Measurements from ENCODE around the gene CCR3. TPM values are rescaled to one million over a fixed set of nuclear protein-coding genes. Genes with fewer than 3 reads are reported as not detected.

Gene CCR3
- total RNA-seq, 4 donors from 2014 or later: not detected

GRCh38 chr3:46233194-46233593 lies 9.1 kb upstream of the CCR3 start:
- 62 to 63% methylated on average over 6 of the region's 6 CpGs for WGBS, 2 donors
- no peaks in the 10 kb centered on the region for H3K4me1 ChIP-seq
- no peak for TF ChIP-seq POLR2A (IDR thresholded peaks at IDR 0.05)
- TF ChIP-seq, protein P1, sequence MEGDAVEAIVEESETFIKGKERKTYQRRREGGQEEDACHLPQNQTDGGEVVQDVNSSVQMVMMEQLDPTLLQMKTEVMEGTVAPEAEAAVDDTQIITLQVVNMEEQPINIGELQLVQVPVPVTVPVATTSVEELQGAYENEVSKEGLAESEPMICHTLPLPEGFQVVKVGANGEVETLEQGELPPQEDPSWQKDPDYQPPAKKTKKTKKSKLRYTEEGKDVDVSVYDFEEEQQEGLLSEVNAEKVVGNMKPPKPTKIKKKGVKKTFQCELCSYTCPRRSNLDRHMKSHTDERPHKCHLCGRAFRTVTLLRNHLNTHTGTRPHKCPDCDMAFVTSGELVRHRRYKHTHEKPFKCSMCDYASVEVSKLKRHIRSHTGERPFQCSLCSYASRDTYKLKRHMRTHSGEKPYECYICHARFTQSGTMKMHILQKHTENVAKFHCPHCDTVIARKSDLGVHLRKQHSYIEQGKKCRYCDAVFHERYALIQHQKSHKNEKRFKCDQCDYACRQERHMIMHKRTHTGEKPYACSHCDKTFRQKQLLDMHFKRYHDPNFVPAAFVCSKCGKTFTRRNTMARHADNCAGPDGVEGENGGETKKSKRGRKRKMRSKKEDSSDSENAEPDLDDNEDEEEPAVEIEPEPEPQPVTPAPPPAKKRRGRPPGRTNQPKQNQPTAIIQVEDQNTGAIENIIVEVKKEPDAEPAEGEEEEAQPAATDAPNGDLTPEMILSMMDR (IDR thresholded peaks at IDR 0.05): no peak
- TF ChIP-seq EP300 (IDR thresholded peaks at IDR 0.05): no peak

DNA sequence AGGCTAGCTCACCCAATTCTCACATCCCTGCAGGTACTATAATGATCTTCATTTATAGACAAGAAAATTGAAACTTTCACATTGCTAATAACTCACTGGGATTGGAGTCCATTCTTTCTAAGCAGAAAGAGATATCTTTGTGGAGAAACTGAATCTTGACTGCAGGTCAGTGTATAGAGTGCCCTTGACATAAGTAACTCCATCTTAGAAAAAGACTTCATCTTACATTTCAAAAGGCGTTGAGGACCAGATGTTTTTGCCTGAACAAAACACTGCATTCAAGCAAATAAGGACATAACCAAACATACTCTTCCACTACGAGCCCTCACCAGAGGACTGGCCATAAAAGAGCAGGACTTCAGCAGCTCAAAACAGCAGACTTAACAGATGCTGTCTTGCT lies 6.8 kb upstream of the CCR3 start:
- WGBS, 2 donors: 54 to 60% methylated on average over 2 of the region's 2 CpGs
- H3K4me1 ChIP-seq: no peaks in the 10 kb centered on the region

More at GRCh38 chr3:46233194-46233593, 9.1 kb upstream of the CCR3 start:
- Histone ChIP-seq H3K27me3 (no peaks in the 10 kb centered on the region), H3K9me3 (no peaks in the 10 kb centered on the region), H3K27ac (no peak overlapping the region), H3K36me3 (no peaks in the 10 kb centered on the region), H3K4me3 (no peak overlapping the region)
- no peak for DNase-seq (ENCODE audit: low spot score in 2 of 2)

DNA sequence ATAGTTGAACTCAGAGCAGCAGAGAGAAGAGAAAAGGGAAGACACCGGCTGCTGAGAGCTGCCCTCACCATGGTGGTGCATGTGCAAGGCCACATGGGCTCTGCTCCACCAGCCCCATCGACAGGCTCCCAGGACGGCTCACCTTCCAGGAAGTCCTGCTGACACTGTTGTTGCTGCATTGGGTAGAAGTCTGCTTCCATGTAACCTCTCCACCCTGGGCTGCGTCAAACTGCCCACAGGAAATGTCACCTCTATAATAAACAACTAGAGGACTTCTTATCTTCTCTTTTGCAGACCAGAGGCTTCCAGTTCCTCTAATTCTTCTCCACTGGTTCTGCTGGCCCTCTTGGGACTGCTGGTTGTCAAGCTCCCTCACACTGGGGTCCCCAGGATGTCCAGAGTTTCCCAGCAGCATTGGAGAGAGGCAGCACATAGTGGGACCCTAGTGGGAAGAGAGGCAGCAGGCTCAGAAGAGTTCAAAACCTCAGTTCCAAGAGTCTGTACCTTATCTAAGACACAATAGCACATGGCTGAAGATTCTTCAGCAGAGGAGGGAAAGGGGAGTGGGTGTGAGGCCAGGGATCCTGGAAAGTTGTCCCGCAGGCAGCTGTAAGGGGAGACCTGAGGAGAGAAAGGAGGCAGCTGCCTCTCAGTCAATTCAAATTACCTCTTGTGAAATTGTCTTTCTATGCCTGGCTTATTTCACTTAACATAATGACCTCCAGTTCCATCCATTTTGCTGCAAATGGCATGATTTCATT lies 5.8 kb upstream of the CCR3 start:
- H3K4me1 ChIP-seq: no peaks in the 10 kb centered on the region
- H3K27ac ChIP-seq: no peak overlapping the region
- H3K9me3 ChIP-seq: no peaks in the 10 kb centered on the region
- H3K36me3 ChIP-seq: no peaks in the 10 kb centered on the region
- H3K27me3 ChIP-seq: no peaks in the 10 kb centered on the region
- TF ChIP-seq POLR2A (IDR thresholded peaks at IDR 0.05): no peak
- no peak for TF ChIP-seq EP300 (IDR thresholded peaks at IDR 0.05)
- TF ChIP-seq, protein P1 (IDR thresholded peaks at IDR 0.05): no peak
- no peak for DNase-seq (ENCODE audit: low spot score in 2 of 2)
- H3K4me3 ChIP-seq: no peak overlapping the region
- WGBS, 2 donors: 75 to 77% methylated on average over 5 of the region's 5 CpGs

More for the DNA sequence above, 6.8 kb upstream of the CCR3 start:
- TF ChIP-seq EP300 (IDR thresholded peaks at IDR 0.05) (no peak), POLR2A (IDR thresholded peaks at IDR 0.05) (no peak)
- TF ChIP-seq, protein P1 (IDR thresholded peaks at IDR 0.05): no peak
- Histone ChIP-seq H3K27ac (no peak overlapping the region), H3K36me3 (no peaks in the 10 kb centered on the region), H3K27me3 (no peaks in the 10 kb centered on the region), H3K4me3 (no peak overlapping the region), H3K9me3 (no peaks in the 10 kb centered on the region)
- no peak for DNase-seq (ENCODE audit: low spot score in 2 of 2)

DNA sequence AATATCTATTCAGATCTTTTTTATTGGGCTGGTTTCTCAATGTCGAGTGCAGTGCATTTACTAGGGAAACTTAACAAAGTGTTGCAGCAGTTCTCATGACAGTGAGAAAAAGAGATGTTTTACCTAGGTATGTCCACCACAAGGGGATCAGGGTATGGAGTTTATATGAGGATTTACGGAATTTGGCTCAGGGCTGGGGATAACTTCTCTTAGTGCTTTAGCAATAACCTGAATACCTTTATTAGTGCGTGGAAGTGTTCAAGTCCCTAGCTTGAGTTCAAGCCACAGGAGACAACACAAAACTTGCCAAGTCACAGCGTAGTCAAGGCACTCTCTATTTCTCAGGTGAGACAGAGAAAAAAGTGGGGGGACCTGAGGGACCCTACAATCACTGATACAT lies 3.9 kb upstream of the CCR3 start:
- H3K27ac ChIP-seq: no peak overlapping the region
- H3K36me3 ChIP-seq: no peaks in the 10 kb centered on the region
- 80 to 85% methylated on average over 4 of the region's 4 CpGs for WGBS, 2 donors
- no peaks in the 10 kb centered on the region for H3K27me3 ChIP-seq
- no peak for DNase-seq (ENCODE audit: low spot score in 2 of 2)
- H3K4me1 ChIP-seq: peaks cover 0 to 7% (median 0%) of the 10 kb centered on the region in 4 donors
- no peaks in the 10 kb centered on the region for H3K9me3 ChIP-seq
- TF ChIP-seq EP300 (IDR thresholded peaks at IDR 0.05) (no peak), POLR2A (IDR thresholded peaks at IDR 0.05) (no peak)
- TF ChIP-seq, protein P1 (IDR thresholded peaks at IDR 0.05): no peak
- no peak overlapping the region for H3K4me3 ChIP-seq

DNA sequence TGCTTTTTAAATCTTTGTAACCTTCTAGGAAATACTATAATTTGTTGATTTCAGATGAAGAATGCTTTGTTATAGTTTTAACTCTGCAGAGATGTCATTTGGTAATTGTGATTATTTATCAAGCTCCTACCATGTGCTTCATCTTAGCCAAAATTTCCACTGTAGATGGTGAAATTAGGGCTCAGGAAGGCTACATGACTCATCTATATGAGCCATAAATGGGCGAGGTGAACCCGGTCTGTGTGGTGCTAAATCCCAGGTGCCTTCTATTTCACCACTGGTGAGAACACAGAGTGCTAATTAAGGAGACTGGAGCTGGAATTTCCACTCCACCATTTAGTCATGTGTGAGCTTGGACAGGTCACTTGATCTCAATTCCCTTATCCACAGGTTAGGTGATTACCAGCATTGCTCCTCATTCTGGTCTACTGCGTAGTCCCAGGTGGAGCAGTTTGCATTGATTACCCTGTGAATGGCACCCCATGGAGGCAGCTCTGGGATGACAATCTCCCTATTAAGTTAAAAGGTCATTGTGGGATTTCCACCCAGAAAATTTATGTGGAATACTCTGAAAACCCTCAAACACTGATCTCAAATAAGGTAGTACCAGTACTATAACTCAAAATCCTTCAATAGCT lies 2.8 kb upstream of the CCR3 start:
- Histone ChIP-seq H3K9me3 (no peaks in the 10 kb centered on the region), H3K4me1 (peaks cover 0 to 7% (median 0%) of the 10 kb centered on the region in 4 donors), H3K36me3 (no peaks in the 10 kb centered on the region), H3K4me3 (no peak overlapping the region), H3K27me3 (no peaks in the 10 kb centered on the region), H3K27ac (no peak overlapping the region)
- WGBS, 2 donors: 69 to 75% methylated on average over 3 of the region's 3 CpGs
- no peak for DNase-seq (ENCODE audit: low spot score in 2 of 2)
- TF ChIP-seq, protein P1 (IDR thresholded peaks at IDR 0.05): no peak
- no peak for TF ChIP-seq POLR2A (IDR thresholded peaks at IDR 0.05)
- no peak for TF ChIP-seq EP300 (IDR thresholded peaks at IDR 0.05)

Data from tibial nerve (tissue), 4 donors.